Left lobe of liver (tissue), 2 donors: ENCODE measurements around the gene ALDH1A2. TPM values are rescaled to one million over a fixed set of nuclear protein-coding genes. Genes with fewer than 3 reads are reported as not detected.

Experiments
- ATAC-seq: fragments of 200-7000 bp; cut with Tn5 transposase; one replicate; pipeline ENCODE4 v1.9.1; 2020; ENCODE audit warnings: mild to moderate bottlenecking, moderate library complexity
- DNase-seq: peaks from one replicate; pipeline ENCODE4 v3.0.0-alpha.2; 2020; ENCODE audit warnings: low spot score
- total RNA-seq: library from RNA; stranded (reverse); gene quantifications from one replicate; pipeline ENCODE4 v1.2.1, GENCODE V29; 2021
- donor health status: DM: no; HTN: no; CAD: no; lungs with moderate emphysema.
- donor health status: DM: no; HTN: yes; CAD: no.

ALDH1A2 gene
- total RNA-seq, 1 donor from 2014 or later, result 29.0 TPM

DNA sequence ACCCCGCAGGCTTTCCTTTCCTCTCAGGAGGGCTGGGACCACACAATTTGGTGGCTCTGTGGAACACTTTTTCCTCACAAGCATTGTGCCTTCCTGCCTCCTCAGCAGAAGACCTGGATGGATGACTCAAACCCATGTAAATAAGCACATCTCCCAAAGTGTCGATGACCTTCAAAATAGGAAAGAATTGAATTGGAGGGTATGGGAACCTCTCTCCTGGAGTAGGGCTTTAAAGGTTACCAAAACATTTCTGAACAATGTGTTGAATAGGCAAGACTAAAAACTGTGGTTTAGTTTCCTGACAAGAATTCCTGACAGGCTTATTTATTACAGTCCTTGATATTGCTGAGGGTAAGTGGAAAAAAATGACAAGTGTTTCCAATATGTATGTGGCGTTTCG lies 118.2 kb downstream of the ALDH1A2 start:
- DNase-seq, result no peak
- ATAC-seq, result no peak

GRCh38 chr15:57946491-57947048 lies 118.9 kb downstream of the ALDH1A2 start:
- no peak for ATAC-seq
- no peak for DNase-seq

DNA sequence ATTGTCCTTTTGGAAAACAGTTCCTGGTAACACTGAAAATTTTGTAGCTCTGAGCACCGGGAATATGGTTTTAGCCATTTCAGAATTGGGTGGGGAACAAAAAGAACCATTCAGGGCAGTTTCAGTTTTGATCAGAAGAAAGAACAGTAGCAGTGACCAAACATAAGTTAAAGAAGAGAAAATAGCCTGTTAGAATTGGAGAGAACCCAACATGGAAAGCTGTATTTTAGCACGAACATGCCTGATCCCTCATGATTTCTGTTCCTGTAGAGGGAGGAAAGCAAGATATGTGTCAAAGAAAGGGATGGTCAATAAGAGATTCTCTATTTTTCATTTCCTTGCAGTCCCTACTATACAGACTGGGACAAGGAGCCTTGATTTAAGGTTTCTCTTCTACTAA lies 119.9 kb downstream of the ALDH1A2 start:
- ATAC-seq (no peak), DNase-seq (no peak)

GRCh38 chr15:57943754-57944420 lies 121.6 kb downstream of the ALDH1A2 start:
- ATAC-seq (no peak), DNase-seq (no peak)

- DNase-seq (no peak), ATAC-seq (no peak)
Measured at GRCh38 chr15:57943171-57943570, 122.3 kb downstream of the ALDH1A2 start.

GRCh38 chr15:57941816-57942215 lies 123.7 kb downstream of the ALDH1A2 start:
- ATAC-seq, result no peak
- no peak for DNase-seq

DNA sequence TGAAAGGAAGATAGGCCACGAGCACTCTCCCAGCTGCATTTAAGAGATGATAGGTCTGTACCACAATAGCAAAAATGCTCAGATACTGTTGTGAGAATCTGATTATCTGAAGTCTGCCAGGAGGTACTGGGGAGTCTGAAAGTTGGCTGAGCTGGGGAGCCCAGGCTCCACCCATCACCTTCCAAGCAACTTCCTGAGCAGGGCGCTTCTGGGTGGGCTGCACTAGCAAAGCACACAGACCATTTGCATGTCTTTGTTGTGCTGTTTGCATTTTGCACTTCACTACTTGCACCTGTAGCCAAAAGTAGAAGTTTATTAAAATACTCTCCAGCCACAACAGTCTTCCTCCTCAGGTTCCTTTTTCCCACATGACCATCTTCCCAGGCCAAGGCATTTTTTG lies 133.2 kb downstream of the ALDH1A2 start:
- no peak for DNase-seq
- no peak for ATAC-seq

DNA sequence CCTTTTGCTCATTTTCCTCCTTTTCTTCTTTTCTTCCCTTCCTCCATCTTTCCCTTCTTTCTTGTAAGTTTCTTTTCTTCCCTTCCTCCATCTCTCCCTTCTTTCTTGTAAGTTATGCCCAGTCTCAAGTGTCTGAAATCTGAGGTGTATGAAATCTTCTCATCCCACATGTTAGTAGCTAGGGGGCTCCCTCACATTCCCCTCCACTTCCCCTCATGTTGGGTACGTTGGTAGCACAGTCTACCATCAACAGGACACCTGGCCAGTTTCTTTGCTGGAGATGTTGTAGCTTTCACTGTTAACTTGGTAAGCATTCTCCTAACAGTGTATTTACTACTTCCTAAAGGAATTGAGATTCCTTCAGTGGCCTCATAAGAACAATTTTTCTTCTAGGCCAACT lies 133.9 kb downstream of the ALDH1A2 start:
- DNase-seq (no peak), ATAC-seq (no peak)

DNA sequence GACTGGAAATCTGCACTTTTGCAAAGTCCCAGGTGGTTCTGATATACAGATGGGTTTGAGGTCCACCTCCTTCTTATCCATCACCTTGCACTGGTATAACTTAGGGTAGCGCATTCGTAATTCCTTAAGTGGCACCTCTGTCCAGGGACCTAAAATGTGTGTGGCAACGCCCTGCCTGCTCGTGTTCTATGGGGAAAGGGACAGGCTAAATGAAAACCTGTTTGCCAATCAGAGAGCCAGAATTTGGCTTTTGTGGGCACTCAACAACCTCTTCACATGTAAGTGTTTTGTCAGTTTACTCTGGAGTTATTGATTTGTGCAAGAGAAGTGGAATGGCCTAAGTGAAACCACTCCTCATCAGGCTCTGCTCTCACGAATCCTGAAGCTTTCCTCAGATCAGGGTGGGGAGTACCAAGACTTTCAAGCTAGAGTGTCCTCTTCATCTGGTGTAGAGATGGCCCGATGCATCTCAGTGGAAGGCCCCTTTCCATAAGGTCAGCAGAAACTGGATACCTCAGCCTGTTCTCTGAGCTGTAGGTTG lies 138.3 kb downstream of the ALDH1A2 start:
- DNase-seq (no peak), ATAC-seq (no peak)

- ATAC-seq, result no peak
- no peak for DNase-seq
Measured at GRCh38 chr15:57925650-57926049, 139.9 kb downstream of the ALDH1A2 start.

- ATAC-seq, result no peak
- no peak for DNase-seq
Measured at GRCh38 chr15:57924598-57924997, 140.9 kb downstream of the ALDH1A2 start.

GRCh38 chr15:57923750-57924149 lies 141.8 kb downstream of the ALDH1A2 start:
- peak; percentile 19 for ATAC-seq
- DNase-seq, result no peak

GRCh38 chr15:57923306-57923705 lies 142.2 kb downstream of the ALDH1A2 start:
- ATAC-seq, result peak; percentile 80
- DNase-seq, result peak; percentile 70

DNA sequence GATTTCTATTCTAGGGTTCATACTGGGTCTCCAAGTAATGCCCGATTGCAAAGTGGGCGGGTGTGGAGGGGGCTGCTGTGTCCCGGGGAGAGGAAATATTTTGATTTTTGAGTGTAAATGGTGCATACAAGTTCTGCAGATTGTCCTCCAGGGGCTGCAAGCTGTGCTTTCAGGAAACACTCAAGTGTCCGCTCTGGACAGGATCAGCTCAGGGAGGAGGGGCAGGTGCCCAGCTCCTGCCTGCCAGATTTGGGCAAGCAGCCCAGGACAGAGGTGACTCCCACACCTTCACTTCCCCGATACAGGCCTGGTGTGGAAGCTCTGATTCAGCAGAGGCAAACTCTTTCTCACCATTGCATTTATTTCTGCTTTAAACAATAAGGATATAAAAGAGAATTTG lies 142.7 kb downstream of the ALDH1A2 start:
- peak; percentile 95 for ATAC-seq
- DNase-seq, result peak; percentile 91

DNA sequence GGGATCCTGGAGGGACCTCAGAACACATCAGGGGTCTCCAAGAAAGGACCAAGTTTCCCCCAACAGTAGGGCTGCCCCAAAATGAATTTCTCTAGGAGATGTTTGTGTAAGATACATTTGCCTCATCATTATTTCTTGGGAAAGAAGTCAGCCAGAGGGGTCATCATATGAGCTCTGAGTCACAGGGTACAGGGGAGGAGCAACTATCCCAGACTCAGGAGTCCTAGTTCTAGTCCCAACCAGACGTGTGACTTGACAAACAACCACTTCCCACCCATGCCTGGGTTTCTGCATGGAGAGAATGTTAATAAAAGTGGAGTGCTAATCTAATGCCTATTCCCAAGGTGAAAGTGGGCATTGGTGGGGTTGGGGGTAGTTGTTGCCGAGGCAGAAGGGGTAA lies 144.1 kb downstream of the ALDH1A2 start:
- DNase-seq, result no peak
- ATAC-seq, result no peak

- no peak for ATAC-seq
Measured at GRCh38 chr15:57920911-57921310, 144.6 kb downstream of the ALDH1A2 start.

GRCh38 chr15:57919754-57920153 lies 145.8 kb downstream of the ALDH1A2 start:
- DNase-seq, result no peak
- ATAC-seq, result no peak

More at GRCh38 chr15:57920911-57921310, 144.6 kb downstream of the ALDH1A2 start:
- no peak for DNase-seq

GRCh38 chr15:57917998-57918397 lies 147.5 kb downstream of the ALDH1A2 start:
- ATAC-seq, result no peak

GRCh38 chr15:57916695-57917094 lies 148.8 kb downstream of the ALDH1A2 start:
- no peak for ATAC-seq
- DNase-seq, result no peak

More at GRCh38 chr15:57917998-57918397, 147.5 kb downstream of the ALDH1A2 start:
- DNase-seq, result no peak

GRCh38 chr15:57915827-57916531 lies 149.5 kb downstream of the ALDH1A2 start:
- DNase-seq, result no peak
- ATAC-seq, result no peak

GRCh38 chr15:57914350-57915055 lies 151.0 kb downstream of the ALDH1A2 start:
- no peak for DNase-seq
- ATAC-seq, result no peak
